Activated CD8-positive, alpha-beta T cell treated with anti-CD3 and anti-CD28 coated beads for 36 hours (primary cell): ENCODE results near the gene VTI1B. TPM values are rescaled to one million over a fixed set of nuclear protein-coding genes. Genes with fewer than 3 reads are reported as not detected.
"Not testable (repeated sequence)": the region's sequence is repeated elsewhere in the genome, so short reads cannot be mapped to it uniquely, and the experiment has no call there.

ENCODE experiments used
- ATAC-seq: fragments of 200-7000 bp; cut with Tn5 transposase; one replicate; pipeline ENCODE4 v1.10.0; 2021; ENCODE audit warnings: mild to moderate bottlenecking, moderate library complexity
- CTCF ChIA-PET: fragments of 350-600 bp; sonication (Branson Sonifier 250); formaldehyde crosslinking; loops from one replicate; lab custom pipeline; 2021; ENCODE audit warnings: antibody characterized with exemption; lab: Charles Lee
- POLR2A ChIA-PET: fragments of 350-600 bp; sonication (Branson Sonifier 250); formaldehyde crosslinking; loops from one replicate; lab custom pipeline; 2021; ENCODE audit warnings: antibody characterized with exemption; lab: Charles Lee
- DNase-seq: peaks from one replicate; pipeline ENCODE4 v3.0.0-alpha.2; 2020
- H3K27ac Mint-ChIP-seq: one replicate; pipeline ENCODE4 v1.8.0; 2021; ENCODE audit warnings: mild to moderate bottlenecking, mixed read lengths
- H3K27me3 Mint-ChIP-seq: one replicate; pipeline ENCODE4 v1.8.0; 2021; ENCODE audit warnings: mixed read lengths
- H3K36me3 Mint-ChIP-seq: one replicate; pipeline ENCODE4 v1.8.0; 2021; ENCODE audit warnings: low read depth, mixed read lengths
- H3K4me1 Mint-ChIP-seq: one replicate; pipeline ENCODE4 v1.8.0; 2021; ENCODE audit warnings: low read depth, mixed read lengths
- H3K4me3 Mint-ChIP-seq: one replicate; pipeline ENCODE4 v1.8.0; 2021; ENCODE audit warnings: mild to moderate bottlenecking, moderate library complexity, mixed read lengths
- H3K9me3 Mint-ChIP-seq: one replicate; pipeline ENCODE4 v1.8.0; 2021; ENCODE audit warnings: mixed read lengths
- intact Hi-C: fragments of 100-400 bp; cut with micrococcal nuclease; formaldehyde crosslinking; loops from one replicate; pipeline ENCODE4 v1.10.0; 2022
- total RNA-seq, 2 experiments: library from RNA; stranded (reverse); gene quantifications; one replicate each; pipeline ENCODE4 v1.2.3, GENCODE V29; 2021
- TF ChIP-seq, protein P1 (sequence below): fragments of 200-600 bp; IDR thresholded peaks from one replicate; pipeline ENCODE4 v1.8.0; 2022; ENCODE audit warnings: antibody characterized with exemption, mild to moderate bottlenecking

Gene VTI1B, protein sequence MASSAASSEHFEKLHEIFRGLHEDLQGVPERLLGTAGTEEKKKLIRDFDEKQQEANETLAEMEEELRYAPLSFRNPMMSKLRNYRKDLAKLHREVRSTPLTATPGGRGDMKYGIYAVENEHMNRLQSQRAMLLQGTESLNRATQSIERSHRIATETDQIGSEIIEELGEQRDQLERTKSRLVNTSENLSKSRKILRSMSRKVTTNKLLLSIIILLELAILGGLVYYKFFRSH
- total RNA-seq: 10 to 100 TPM; 57.3 to 59.7 TPM

DNA sequence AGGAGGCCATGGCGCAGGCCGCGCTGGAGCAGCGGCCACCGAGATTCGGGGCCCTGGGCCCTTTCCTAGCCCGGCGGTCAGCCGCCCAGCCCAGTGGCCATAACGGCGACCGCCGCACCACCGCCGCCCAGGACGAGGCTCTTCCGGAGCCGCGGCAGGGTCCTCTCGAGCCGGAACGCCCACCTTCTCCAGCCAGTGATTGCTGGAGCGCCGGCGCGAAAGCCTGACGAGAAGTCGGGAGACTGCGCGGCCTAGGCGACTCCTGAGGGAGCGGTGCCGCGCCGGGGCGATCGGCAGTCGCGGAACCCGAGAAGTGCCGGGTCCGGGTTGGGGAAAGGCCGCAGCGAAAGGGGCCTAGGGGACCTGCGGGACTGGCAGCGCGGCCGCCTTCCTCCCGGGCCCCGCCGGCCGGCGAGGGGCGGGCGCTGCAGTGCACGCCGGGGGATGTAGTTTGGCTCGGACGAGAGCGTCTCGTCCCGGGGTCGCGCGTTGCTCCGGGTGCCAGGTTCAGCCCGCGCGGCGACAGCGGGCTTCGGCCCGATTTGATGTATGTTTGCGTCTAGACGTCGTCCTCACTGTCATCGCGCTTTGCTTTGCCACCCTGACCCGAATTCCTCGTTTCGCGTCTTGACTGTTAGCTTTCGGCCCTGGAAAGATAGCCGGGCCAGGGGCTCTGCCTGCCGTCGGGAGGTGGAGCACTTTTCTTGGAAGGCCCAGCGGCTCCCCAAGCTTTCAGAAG lies at the start of gene VTI1B:
VTI1B (minus strand) TSS at position 153 of the 739 bp plus-strand sequence; CDS start at position 10, 143 bp downstream.
- Mint-ChIP-seq H3K4me1 (peaks cover 22% of the 10 kb centered on the region), H3K9me3 (no peaks in the 10 kb centered on the region), H3K27me3 (no peaks in the 10 kb centered on the region), H3K4me3 (peak within 1 kb of the TSS; percentile 83), H3K36me3 (peaks cover 20% of the 10 kb centered on the region), H3K27ac (peak within 1 kb of the TSS; percentile 84)
- POLR2A ChIA-PET: interaction anchor here (0.6 to 4.4 kb wide), 6 partner anchors 16 to 181 kb away, joined by 3 to 30 read pairs (median 3); partner anchors contain the start of gene RDH11
- peak; percentile 79 for DNase-seq
- peak; percentile 96 for ATAC-seq
- intact Hi-C loops: no loop called here
- TF ChIP-seq, protein P1, sequence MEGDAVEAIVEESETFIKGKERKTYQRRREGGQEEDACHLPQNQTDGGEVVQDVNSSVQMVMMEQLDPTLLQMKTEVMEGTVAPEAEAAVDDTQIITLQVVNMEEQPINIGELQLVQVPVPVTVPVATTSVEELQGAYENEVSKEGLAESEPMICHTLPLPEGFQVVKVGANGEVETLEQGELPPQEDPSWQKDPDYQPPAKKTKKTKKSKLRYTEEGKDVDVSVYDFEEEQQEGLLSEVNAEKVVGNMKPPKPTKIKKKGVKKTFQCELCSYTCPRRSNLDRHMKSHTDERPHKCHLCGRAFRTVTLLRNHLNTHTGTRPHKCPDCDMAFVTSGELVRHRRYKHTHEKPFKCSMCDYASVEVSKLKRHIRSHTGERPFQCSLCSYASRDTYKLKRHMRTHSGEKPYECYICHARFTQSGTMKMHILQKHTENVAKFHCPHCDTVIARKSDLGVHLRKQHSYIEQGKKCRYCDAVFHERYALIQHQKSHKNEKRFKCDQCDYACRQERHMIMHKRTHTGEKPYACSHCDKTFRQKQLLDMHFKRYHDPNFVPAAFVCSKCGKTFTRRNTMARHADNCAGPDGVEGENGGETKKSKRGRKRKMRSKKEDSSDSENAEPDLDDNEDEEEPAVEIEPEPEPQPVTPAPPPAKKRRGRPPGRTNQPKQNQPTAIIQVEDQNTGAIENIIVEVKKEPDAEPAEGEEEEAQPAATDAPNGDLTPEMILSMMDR: no peak
- CTCF ChIA-PET: interaction anchor here (0.6 to 2.1 kb wide), 13 partner anchors 12 to 148 kb away, joined by 3 to 9 read pairs (median 4); partner anchors contain the start of gene PIGH

DNA sequence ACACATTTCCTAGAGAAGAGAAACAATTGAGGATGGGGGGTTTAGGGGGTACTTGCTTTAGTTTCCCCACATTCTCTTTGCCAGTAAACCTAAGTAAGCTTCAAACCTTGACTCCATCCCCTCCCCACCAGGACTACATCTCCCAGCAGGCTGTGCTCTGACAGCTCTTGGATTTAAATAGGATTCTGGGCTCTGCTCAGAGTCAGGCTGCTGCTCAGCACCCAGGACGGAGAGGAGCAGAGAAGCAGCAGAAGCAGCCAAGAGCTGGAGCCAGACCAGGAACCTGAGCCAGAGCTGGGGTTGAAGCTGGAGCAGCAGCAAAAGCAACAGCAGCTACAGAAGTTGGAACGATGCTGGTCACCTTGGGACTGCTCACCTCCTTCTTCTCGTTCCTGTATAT lies 47.9 kb upstream of the VTI1B start:
- CTCF ChIA-PET: interaction anchor here (1.1 to 1.6 kb wide), 2 partner anchors 18 to 123 kb away, joined by 3 to 7 read pairs; no protein-coding TSS in a partner anchor
- TF ChIP-seq, protein P1: no peak
- intact Hi-C loops: no loop called here
- POLR2A ChIA-PET: no interaction called here
- no peaks in the 10 kb centered on the region for H3K4me1 Mint-ChIP-seq
- no peaks in the 10 kb centered on the region for H3K9me3 Mint-ChIP-seq
- no peaks in the 10 kb centered on the region for H3K36me3 Mint-ChIP-seq
- DNase-seq (no peak), ATAC-seq (no peak)
- H3K4me3 Mint-ChIP-seq: no peak overlapping the region
- H3K27ac Mint-ChIP-seq: no peak overlapping the region
- H3K27me3 Mint-ChIP-seq: peaks cover 35% of the 10 kb centered on the region

DNA sequence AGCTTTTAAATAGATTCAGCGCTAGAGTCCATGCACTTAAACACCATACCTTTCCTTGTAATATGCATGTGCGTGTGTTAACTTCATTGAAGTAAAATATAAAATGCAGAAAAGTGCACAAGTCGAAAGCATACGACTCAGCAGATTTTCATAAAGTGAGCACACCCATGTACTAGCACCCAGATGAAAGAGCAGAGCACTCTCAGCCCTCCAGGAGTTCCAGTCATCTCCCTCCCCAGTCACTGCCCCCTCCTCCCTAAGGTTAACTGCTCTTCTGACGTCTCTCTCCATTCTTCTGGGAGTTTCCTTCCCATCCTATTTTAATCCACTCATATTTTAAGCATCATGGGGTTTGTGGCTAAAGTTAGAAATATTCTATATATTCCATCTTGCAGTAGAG lies 47.4 kb upstream of the VTI1B start:
- no peaks in the 10 kb centered on the region for H3K36me3 Mint-ChIP-seq
- H3K27ac Mint-ChIP-seq: no peak overlapping the region
- ChIA-PET CTCF (interaction anchor here (1.1 to 1.6 kb wide), 2 partner anchors 17 to 123 kb away, joined by 3 to 7 read pairs; no protein-coding TSS in a partner anchor), POLR2A (interaction anchor here (0.7 kb wide), 1 partner anchor 83 kb away, joined by 3 read pairs; no protein-coding TSS in a partner anchor)
- TF ChIP-seq, protein P1: no peak
- DNase-seq (no peak), ATAC-seq (no peak)
- no peak overlapping the region for H3K4me3 Mint-ChIP-seq
- intact Hi-C loops: no loop called here
- no peaks in the 10 kb centered on the region for H3K4me1 Mint-ChIP-seq
- no peaks in the 10 kb centered on the region for H3K9me3 Mint-ChIP-seq
- H3K27me3 Mint-ChIP-seq: peaks cover 35% of the 10 kb centered on the region

DNA sequence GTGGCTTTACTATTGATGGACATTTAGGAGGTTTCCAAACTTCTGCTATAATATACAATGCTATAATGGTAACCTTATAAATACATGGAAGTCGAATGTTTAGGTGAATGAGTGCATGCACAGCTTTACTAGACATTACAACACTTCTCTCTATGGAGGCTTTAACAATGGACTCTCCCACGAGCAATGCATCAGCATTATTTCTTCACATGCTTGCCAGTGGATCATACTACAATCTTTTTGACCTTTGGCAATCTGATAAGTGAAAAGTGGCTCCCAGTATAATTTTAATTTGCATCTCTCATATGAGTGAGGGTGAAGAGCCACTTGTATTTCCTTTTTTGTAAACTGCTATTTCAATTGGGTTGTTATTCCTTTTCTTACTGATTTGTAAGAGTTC lies 45.4 kb upstream of the VTI1B start:
- intact Hi-C loops: no loop called here
- no peaks in the 10 kb centered on the region for H3K4me1 Mint-ChIP-seq
- ChIA-PET POLR2A (interaction anchor here (0.7 kb wide), 1 partner anchor 26 kb away, joined by 3 read pairs; no protein-coding TSS in a partner anchor), CTCF (no interaction called here)
- ATAC-seq (no peak), DNase-seq (no peak)
- no peak overlapping the region for H3K4me3 Mint-ChIP-seq
- H3K36me3 Mint-ChIP-seq: no peaks in the 10 kb centered on the region
- H3K27ac Mint-ChIP-seq: no peak overlapping the region
- TF ChIP-seq, protein P1: no peak
- no peaks in the 10 kb centered on the region for H3K9me3 Mint-ChIP-seq
- peaks cover 35% of the 10 kb centered on the region for H3K27me3 Mint-ChIP-seq

DNA sequence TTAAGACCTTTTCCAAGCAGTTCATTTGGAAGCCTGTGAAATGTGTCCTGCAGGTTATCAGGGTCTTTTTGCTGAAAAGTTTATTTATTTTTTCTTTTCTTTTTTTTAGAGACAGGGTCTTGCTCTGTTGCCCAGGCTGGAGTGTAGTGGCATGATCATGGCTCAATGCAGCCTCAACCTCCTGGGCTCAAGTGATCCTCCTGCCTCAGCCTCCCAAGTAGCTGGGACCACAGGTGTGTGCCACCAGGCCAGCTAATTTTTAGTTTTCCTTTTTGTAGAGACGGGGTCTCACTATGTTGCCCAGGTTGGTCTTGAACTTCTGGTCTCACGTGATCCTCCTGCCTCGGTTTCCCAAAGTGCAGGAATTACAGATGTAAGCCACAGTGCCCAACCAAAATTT lies 45.0 kb upstream of the VTI1B start:
- POLR2A ChIA-PET: interaction anchor here (0.7 kb wide), 1 partner anchor 25 kb away, joined by 3 read pairs; no protein-coding TSS in a partner anchor
- H3K4me3 Mint-ChIP-seq, intact Hi-C loops, H3K9me3 Mint-ChIP-seq, H3K36me3 Mint-ChIP-seq, ATAC-seq, H3K4me1 Mint-ChIP-seq, H3K27ac Mint-ChIP-seq, DNase-seq, CTCF ChIA-PET: not testable (repeated sequence)
- H3K27me3 Mint-ChIP-seq: peaks cover 33% of the 10 kb centered on the region
